K562 (cell line): ENCODE results near the gene TTN. TPM values are rescaled to one million over a fixed set of nuclear protein-coding genes. Genes with fewer than 3 reads are reported as not detected.

Experiments used
- ETV1 ChIP-seq: fragments of 450-650 bp; conservative IDR thresholded peaks from 2 replicates; pipeline ENCODE4 v1.6.1; 2016; ENCODE audit warnings: missing genetic modification characterization, control low read depth, low read depth, missing compliant biosample characterization
- L3MBTL2 ChIP-seq: fragments of 450-650 bp; IDR thresholded peaks from 2 replicates; pipeline ENCODE4 v1.6.1; 2016; ENCODE audit warnings: mild to moderate bottlenecking, moderate library complexity
- SAFB2 ChIP-seq: fragments of 200-400 bp; formaldehyde crosslinking; IDR thresholded peaks from 2 replicates; pipeline ENCODE4 v1.6.1; 2018; ENCODE audit warnings: borderline replicate concordance, low read length, low read depth, moderate library complexity; ENCODE audit not compliant: severe bottlenecking
- ZNF766 ChIP-seq: fragments of 200-800 bp; sonication (Bioruptor generic); conservative IDR thresholded peaks from 2 replicates; pipeline ENCODE4 v1.6.1; 2016; ENCODE audit warnings: missing genetic modification characterization, missing compliant biosample characterization
- polyA plus RNA-seq, 8 experiments: library from polyadenylated mRNA; depleted of rRNA in 4 of 8; stranded (reverse) in 5 of 8; unstranded in 3 of 8; fragments of >200 nt; fragmentation: Nextera tagmentation in 2 of 8; fragmentation: Illumina TruSeq in 1 of 8; extraction: Ambion mirVana in 2 of 8; extraction: Trizol in 1 of 8; gene quantifications; 2 replicates each; pipeline versions ENCODE4 v1.2.1 to v1.2.3, GENCODE V29; 2011 to 2014; ENCODE audit warnings: inconsistent platforms in 1 of 8, missing spikeins in 1 of 8
- total RNA-seq, 7 experiments: library from RNA; depleted of rRNA in 6 of 7; stranded (reverse); fragments of >200 nt in 6 of 7; fragmentation: Illumina TruSeq in 2 of 7; extraction: Trizol in 2 of 7; gene quantifications; 2 replicates each; pipeline versions ENCODE4 v1.2.1 to v1.2.3, GENCODE V29; 2011 to 2021; ENCODE audit warnings: low replicate concordance in 1 of 7
- TF ChIP-seq, protein P1 (sequence below): fragments of 450-650 bp; IDR thresholded peaks from 2 replicates; pipeline ENCODE4 v1.6.1; 2016; ENCODE audit warnings: mild to moderate bottlenecking, moderate library complexity
- TF ChIP-seq, protein P2 (sequence below): IDR thresholded peaks from 2 replicates; pipeline ENCODE4 v1.6.1; 2016; ENCODE audit warnings: missing genetic modification characterization, missing compliant biosample characterization
- TF ChIP-seq, protein P3 (sequence below): fragments of 250-450 bp; sonication (Bioruptor Pico); IDR thresholded peaks from 2 replicates; pipeline ENCODE4 v1.8.0; 2021; ENCODE audit warnings: moderate library complexity, mild to moderate bottlenecking, inconsistent platforms

The TTN gene
- total and polyA plus RNA-seq, 9 of the 15 experiments (the other 6 are each of a cell fraction or from before 2014, with no cell fraction given) = under 0.01 to 0.20 (median 0.04) TPM; not detected in 1

DNA sequence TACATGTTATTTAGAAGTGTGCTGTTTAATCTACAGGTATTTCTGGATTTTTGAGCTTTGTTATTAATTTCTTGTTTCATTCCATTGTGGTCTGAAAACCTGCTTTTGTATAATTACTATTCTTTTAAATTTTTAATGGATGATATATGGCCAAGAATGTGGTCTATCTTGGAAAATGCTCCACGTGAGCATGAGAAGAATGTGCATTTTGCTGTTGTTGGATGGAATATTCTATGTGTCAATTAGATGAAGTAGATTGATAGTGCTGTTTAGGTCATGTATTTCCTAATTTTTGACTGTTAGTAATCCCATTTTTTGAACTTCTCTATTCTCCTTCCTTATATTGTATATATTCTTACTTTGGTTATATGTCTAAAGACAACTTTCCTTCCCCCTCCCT, 19.9 kb upstream of the TTN start (continued):
- TF ChIP-seq, protein P1, sequence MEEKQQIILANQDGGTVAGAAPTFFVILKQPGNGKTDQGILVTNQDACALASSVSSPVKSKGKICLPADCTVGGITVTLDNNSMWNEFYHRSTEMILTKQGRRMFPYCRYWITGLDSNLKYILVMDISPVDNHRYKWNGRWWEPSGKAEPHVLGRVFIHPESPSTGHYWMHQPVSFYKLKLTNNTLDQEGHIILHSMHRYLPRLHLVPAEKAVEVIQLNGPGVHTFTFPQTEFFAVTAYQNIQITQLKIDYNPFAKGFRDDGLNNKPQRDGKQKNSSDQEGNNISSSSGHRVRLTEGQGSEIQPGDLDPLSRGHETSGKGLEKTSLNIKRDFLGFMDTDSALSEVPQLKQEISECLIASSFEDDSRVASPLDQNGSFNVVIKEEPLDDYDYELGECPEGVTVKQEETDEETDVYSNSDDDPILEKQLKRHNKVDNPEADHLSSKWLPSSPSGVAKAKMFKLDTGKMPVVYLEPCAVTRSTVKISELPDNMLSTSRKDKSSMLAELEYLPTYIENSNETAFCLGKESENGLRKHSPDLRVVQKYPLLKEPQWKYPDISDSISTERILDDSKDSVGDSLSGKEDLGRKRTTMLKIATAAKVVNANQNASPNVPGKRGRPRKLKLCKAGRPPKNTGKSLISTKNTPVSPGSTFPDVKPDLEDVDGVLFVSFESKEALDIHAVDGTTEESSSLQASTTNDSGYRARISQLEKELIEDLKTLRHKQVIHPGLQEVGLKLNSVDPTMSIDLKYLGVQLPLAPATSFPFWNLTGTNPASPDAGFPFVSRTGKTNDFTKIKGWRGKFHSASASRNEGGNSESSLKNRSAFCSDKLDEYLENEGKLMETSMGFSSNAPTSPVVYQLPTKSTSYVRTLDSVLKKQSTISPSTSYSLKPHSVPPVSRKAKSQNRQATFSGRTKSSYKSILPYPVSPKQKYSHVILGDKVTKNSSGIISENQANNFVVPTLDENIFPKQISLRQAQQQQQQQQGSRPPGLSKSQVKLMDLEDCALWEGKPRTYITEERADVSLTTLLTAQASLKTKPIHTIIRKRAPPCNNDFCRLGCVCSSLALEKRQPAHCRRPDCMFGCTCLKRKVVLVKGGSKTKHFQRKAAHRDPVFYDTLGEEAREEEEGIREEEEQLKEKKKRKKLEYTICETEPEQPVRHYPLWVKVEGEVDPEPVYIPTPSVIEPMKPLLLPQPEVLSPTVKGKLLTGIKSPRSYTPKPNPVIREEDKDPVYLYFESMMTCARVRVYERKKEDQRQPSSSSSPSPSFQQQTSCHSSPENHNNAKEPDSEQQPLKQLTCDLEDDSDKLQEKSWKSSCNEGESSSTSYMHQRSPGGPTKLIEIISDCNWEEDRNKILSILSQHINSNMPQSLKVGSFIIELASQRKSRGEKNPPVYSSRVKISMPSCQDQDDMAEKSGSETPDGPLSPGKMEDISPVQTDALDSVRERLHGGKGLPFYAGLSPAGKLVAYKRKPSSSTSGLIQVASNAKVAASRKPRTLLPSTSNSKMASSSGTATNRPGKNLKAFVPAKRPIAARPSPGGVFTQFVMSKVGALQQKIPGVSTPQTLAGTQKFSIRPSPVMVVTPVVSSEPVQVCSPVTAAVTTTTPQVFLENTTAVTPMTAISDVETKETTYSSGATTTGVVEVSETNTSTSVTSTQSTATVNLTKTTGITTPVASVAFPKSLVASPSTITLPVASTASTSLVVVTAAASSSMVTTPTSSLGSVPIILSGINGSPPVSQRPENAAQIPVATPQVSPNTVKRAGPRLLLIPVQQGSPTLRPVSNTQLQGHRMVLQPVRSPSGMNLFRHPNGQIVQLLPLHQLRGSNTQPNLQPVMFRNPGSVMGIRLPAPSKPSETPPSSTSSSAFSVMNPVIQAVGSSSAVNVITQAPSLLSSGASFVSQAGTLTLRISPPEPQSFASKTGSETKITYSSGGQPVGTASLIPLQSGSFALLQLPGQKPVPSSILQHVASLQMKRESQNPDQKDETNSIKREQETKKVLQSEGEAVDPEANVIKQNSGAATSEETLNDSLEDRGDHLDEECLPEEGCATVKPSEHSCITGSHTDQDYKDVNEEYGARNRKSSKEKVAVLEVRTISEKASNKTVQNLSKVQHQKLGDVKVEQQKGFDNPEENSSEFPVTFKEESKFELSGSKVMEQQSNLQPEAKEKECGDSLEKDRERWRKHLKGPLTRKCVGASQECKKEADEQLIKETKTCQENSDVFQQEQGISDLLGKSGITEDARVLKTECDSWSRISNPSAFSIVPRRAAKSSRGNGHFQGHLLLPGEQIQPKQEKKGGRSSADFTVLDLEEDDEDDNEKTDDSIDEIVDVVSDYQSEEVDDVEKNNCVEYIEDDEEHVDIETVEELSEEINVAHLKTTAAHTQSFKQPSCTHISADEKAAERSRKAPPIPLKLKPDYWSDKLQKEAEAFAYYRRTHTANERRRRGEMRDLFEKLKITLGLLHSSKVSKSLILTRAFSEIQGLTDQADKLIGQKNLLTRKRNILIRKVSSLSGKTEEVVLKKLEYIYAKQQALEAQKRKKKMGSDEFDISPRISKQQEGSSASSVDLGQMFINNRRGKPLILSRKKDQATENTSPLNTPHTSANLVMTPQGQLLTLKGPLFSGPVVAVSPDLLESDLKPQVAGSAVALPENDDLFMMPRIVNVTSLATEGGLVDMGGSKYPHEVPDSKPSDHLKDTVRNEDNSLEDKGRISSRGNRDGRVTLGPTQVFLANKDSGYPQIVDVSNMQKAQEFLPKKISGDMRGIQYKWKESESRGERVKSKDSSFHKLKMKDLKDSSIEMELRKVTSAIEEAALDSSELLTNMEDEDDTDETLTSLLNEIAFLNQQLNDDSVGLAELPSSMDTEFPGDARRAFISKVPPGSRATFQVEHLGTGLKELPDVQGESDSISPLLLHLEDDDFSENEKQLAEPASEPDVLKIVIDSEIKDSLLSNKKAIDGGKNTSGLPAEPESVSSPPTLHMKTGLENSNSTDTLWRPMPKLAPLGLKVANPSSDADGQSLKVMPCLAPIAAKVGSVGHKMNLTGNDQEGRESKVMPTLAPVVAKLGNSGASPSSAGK = no peak
- TF ChIP-seq, protein P2, sequence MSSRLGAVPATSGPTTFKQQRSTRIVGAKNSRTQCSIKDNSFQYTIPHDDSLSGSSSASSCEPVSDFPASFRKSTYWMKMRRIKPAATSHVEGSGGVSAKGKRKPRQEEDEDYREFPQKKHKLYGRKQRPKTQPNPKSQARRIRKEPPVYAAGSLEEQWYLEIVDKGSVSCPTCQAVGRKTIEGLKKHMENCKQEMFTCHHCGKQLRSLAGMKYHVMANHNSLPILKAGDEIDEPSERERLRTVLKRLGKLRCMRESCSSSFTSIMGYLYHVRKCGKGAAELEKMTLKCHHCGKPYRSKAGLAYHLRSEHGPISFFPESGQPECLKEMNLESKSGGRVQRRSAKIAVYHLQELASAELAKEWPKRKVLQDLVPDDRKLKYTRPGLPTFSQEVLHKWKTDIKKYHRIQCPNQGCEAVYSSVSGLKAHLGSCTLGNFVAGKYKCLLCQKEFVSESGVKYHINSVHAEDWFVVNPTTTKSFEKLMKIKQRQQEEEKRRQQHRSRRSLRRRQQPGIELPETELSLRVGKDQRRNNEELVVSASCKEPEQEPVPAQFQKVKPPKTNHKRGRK (tag) = no peak
- no peak for TF ChIP-seq ZNF766 (CRISPR knock-in tag)
- TF ChIP-seq SAFB2 = no peak
- TF ChIP-seq ETV1 (tag) = no peak
- TF ChIP-seq, protein P3, sequence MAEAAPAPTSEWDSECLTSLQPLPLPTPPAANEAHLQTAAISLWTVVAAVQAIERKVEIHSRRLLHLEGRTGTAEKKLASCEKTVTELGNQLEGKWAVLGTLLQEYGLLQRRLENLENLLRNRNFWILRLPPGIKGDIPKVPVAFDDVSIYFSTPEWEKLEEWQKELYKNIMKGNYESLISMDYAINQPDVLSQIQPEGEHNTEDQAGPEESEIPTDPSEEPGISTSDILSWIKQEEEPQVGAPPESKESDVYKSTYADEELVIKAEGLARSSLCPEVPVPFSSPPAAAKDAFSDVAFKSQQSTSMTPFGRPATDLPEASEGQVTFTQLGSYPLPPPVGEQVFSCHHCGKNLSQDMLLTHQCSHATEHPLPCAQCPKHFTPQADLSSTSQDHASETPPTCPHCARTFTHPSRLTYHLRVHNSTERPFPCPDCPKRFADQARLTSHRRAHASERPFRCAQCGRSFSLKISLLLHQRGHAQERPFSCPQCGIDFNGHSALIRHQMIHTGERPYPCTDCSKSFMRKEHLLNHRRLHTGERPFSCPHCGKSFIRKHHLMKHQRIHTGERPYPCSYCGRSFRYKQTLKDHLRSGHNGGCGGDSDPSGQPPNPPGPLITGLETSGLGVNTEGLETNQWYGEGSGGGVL (CRISPR knock-in tag) = no peak
- no peak for TF ChIP-seq L3MBTL2
- TF ChIP-seq, all 486 proteins: peak for 0
